ENCODE results near the gene ASF1A. TPM values are rescaled to one million over a fixed set of nuclear protein-coding genes. Genes with fewer than 3 reads are reported as not detected.
A peak's percentile ranks its signal among the peaks of the same experiment; 100 is the strongest.

The ASF1A gene
- total and polyA plus RNA-seq, 9 of the 15 experiments (the other 6 are each of a cell fraction or from before 2014, with no cell fraction given): 31.5 to 45.3 (median 34.8) TPM

DNA sequence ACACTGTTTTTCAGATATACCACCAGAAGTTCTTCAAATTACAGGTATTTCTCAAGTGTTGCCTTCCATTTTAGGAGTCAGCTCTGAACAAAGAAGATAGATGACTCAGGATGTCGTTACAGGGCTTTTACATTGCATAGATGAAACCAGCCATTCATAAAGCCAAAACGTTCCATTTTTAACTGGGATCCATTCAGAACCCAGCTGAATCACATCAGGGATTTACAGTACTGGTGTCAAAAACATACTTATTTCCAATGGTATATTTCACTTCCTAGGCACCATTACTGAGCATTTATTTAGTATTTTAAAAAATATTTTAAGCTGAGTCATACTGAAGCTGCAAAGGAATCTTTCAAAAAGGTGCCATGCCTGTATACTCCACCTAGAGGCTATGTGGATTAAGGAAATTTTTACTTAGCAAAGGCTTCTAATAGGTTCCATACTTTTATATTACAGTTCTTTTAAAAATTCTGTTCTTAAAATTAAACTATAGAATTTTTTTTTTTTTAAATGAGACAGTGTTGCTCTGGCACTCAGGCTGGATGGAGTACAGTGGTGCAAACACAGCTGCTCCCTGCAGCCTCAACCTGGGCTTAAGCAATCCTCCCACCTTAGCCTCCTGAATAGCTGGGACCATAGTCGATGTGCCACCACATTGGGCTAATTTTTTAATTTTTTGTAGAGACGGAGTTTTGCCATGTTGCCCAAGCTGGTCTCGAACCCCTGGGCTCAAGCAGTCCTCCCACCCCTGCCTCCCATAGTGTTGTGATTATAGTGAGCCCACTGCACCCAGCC, 2.6 kb downstream of the ASF1A start (continued):
- TF ChIP-seq, protein P1, sequence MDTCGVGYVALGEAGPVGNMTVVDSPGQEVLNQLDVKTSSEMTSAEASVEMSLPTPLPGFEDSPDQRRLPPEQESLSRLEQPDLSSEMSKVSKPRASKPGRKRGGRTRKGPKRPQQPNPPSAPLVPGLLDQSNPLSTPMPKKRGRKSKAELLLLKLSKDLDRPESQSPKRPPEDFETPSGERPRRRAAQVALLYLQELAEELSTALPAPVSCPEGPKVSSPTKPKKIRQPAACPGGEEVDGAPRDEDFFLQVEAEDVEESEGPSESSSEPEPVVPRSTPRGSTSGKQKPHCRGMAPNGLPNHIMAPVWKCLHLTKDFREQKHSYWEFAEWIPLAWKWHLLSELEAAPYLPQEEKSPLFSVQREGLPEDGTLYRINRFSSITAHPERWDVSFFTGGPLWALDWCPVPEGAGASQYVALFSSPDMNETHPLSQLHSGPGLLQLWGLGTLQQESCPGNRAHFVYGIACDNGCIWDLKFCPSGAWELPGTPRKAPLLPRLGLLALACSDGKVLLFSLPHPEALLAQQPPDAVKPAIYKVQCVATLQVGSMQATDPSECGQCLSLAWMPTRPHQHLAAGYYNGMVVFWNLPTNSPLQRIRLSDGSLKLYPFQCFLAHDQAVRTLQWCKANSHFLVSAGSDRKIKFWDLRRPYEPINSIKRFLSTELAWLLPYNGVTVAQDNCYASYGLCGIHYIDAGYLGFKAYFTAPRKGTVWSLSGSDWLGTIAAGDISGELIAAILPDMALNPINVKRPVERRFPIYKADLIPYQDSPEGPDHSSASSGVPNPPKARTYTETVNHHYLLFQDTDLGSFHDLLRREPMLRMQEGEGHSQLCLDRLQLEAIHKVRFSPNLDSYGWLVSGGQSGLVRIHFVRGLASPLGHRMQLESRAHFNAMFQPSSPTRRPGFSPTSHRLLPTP (IDR thresholded peaks at IDR 0.05; ENCODE audit: borderline replicate concordance, extremely low read depth, insufficient read length): no peak
- TF ChIP-seq, protein P2, sequence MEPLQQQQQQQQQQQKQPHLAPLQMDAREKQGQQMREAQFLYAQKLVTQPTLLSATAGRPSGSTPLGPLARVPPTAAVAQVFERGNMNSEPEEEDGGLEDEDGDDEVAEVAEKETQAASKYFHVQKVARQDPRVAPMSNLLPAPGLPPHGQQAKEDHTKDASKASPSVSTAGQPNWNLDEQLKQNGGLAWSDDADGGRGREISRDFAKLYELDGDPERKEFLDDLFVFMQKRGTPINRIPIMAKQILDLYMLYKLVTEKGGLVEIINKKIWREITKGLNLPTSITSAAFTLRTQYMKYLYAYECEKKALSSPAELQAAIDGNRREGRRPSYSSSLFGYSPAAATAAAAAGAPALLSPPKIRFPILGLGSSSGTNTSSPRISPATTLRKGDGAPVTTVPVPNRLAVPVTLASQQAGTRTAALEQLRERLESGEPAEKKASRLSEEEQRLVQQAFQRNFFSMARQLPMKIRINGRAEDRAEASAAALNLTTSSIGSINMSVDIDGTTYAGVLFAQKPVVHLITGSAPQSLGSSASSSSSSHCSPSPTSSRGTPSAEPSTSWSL (CRISPR knock-in tag; IDR thresholded peaks at IDR 0.05; ENCODE audit: borderline replicate concordance): no peak
- no peak for TF ChIP-seq MTA2 (IDR thresholded peaks at IDR 0.05; ENCODE audit: low read depth)
- TF ChIP-seq ZNF311 (CRISPR knock-in tag; IDR thresholded peaks at IDR 0.05): no peak
- peak; percentile 11 to 32; a peak in 1 of 4 replicates for TF ChIP-seq RAD21 (CRISPR knock-in tag; conservative IDR thresholded peaks at IDR 0.05 in 1 of 2, IDR thresholded peaks at IDR 0.05 in 1 of 2)
- TF ChIP-seq RHOXF2B (CRISPR knock-in tag; conservative IDR thresholded peaks at IDR 0.05): no peak
- no peak for TF ChIP-seq PRMT5 (CRISPR knock-in tag; IDR thresholded peaks at IDR 0.05)
- no peak for TF ChIP-seq POLR3A (IDR thresholded peaks at IDR 0.05; ENCODE audit: borderline replicate concordance, extremely low read depth, insufficient read depth, insufficient read length)
- no peak for TF ChIP-seq NFXL1 (CRISPR knock-in tag; IDR thresholded peaks at IDR 0.05)
- TF ChIP-seq, protein P3, sequence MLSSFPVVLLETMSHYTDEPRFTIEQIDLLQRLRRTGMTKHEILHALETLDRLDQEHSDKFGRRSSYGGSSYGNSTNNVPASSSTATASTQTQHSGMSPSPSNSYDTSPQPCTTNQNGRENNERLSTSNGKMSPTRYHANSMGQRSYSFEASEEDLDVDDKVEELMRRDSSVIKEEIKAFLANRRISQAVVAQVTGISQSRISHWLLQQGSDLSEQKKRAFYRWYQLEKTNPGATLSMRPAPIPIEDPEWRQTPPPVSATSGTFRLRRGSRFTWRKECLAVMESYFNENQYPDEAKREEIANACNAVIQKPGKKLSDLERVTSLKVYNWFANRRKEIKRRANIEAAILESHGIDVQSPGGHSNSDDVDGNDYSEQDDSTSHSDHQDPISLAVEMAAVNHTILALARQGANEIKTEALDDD (IDR thresholded peaks at IDR 0.05): no peak
- TF ChIP-seq BCL6 (CRISPR knock-in tag; IDR thresholded peaks at IDR 0.05): no peak
- TF ChIP-seq, protein P4, sequence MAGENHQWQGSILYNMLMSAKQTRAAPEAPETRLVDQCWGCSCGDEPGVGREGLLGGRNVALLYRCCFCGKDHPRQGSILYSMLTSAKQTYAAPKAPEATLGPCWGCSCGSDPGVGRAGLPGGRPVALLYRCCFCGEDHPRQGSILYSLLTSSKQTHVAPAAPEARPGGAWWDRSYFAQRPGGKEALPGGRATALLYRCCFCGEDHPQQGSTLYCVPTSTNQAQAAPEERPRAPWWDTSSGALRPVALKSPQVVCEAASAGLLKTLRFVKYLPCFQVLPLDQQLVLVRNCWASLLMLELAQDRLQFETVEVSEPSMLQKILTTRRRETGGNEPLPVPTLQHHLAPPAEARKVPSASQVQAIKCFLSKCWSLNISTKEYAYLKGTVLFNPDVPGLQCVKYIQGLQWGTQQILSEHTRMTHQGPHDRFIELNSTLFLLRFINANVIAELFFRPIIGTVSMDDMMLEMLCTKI (IDR thresholded peaks at IDR 0.05; ENCODE audit: partially characterized antibody): no peak
- TF ChIP-seq SLC30A9 (CRISPR knock-in tag; IDR thresholded peaks at IDR 0.05): no peak
- TF ChIP-seq, protein P5, sequence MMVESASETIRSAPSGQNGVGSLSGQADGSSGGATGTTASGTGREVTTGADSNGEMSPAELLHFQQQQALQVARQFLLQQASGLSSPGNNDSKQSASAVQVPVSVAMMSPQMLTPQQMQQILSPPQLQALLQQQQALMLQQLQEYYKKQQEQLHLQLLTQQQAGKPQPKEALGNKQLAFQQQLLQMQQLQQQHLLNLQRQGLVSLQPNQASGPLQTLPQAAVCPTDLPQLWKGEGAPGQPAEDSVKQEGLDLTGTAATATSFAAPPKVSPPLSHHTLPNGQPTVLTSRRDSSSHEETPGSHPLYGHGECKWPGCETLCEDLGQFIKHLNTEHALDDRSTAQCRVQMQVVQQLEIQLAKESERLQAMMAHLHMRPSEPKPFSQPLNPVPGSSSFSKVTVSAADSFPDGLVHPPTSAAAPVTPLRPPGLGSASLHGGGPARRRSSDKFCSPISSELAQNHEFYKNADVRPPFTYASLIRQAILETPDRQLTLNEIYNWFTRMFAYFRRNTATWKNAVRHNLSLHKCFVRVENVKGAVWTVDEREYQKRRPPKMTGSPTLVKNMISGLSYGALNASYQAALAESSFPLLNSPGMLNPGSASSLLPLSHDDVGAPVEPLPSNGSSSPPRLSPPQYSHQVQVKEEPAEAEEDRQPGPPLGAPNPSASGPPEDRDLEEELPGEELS (CRISPR knock-in tag; IDR thresholded peaks at IDR 0.05; ENCODE audit: borderline replicate concordance): no peak
- no peak for TF ChIP-seq SRSF1 (IDR thresholded peaks at IDR 0.05; ENCODE audit: low read depth, low read length)
- TF ChIP-seq HDAC3 (IDR thresholded peaks at IDR 0.05; ENCODE audit: borderline replicate concordance, partially characterized antibody): no peak
- no peak for TF ChIP-seq ZNF347 (CRISPR knock-in tag; IDR thresholded peaks at IDR 0.05; ENCODE audit: low read depth)
